ENCODE measurements around the gene DOCK7.

DOCK7 gene

DNA sequence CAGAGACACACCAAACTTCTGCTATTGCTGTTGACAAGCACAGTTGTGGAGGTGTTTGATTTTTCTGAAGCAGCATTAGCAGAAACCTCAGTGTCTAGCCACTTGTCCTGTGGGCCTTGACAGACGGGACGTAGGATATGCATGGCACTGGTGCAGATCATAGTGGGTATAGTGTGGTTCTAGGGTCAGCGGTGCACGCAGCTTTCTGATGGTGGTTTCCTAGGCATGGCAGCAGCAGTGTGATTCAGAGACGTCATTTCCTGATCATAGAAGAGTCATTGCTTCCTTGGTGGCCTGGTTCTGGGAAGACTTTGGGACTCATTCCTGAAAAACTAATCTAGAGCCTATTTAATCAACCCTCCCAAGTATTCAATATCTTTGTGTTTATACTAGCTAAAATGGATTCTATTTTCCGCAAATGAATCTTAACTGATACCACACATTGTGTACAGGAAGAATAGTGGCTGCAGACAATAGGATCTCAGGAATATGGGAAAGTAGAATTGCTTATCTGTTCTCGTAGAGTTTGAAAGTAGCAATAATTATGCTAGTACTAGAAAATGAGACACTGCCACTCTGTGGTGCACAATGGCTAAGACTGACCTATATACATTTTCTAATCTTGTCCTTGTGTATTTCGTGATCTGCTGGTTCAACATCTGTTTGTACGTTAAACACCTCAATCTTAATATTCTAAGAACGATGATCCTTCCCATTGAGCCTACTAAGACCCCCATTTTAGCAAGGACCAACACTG is 254.1 kb downstream of the DOCK7 start:
- TF ChIP-seq, protein P1, sequence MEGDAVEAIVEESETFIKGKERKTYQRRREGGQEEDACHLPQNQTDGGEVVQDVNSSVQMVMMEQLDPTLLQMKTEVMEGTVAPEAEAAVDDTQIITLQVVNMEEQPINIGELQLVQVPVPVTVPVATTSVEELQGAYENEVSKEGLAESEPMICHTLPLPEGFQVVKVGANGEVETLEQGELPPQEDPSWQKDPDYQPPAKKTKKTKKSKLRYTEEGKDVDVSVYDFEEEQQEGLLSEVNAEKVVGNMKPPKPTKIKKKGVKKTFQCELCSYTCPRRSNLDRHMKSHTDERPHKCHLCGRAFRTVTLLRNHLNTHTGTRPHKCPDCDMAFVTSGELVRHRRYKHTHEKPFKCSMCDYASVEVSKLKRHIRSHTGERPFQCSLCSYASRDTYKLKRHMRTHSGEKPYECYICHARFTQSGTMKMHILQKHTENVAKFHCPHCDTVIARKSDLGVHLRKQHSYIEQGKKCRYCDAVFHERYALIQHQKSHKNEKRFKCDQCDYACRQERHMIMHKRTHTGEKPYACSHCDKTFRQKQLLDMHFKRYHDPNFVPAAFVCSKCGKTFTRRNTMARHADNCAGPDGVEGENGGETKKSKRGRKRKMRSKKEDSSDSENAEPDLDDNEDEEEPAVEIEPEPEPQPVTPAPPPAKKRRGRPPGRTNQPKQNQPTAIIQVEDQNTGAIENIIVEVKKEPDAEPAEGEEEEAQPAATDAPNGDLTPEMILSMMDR (conservative IDR thresholded peaks at IDR 0.05) = no peak; the same call in 1 of the 2 replicates
- TF ChIP-seq ZFX (IDR thresholded peaks at IDR 0.05) = no peak
- no peak overlapping the region for H3K27ac ChIP-seq

DNA sequence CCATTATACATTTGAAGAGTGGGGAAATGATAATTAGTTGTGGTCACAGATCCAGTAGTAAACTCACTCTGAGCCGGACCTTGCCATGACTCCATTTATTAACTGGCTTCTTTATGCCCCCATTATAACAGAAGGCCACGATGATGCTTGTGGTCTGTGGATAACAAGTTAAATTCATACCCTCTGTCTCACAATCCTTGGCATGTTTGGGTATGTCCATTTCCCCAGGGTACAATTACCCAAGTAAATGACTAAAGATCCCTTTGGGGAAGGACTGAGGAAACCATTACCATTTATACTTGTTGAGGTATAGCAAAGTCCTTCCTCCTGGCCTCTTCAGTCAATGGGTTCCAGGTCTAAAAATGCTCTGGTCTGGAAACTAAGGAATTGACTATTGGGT is 258.6 kb downstream of the DOCK7 start:
- H3K27ac ChIP-seq = no peak overlapping the region
- TF ChIP-seq ZFX (IDR thresholded peaks at IDR 0.05) = no peak
- TF ChIP-seq, protein P1 (conservative IDR thresholded peaks at IDR 0.05) = no peak

DNA sequence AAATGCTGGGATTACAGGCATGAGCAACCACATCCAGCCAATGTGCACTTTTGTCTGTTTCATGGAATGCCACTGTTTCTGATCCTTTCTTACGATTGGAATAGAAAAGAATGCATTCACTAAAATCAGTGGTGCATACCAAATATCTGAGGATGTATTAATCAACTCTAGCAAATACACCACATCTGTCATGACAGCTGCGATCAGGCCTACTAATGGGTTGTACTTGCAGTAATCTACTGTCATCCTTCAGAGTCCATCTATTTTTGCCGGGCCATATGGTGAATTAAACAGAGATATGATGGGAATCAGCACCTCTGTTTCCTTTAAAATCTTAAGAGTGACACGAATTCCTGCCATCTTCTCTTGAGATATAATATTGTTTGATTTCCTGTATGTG is 259.8 kb downstream of the DOCK7 start:
- no peak overlapping the region for H3K27ac ChIP-seq
- TF ChIP-seq ZFX (IDR thresholded peaks at IDR 0.05) = no peak
- TF ChIP-seq, protein P1 (conservative IDR thresholded peaks at IDR 0.05) = no peak

DNA sequence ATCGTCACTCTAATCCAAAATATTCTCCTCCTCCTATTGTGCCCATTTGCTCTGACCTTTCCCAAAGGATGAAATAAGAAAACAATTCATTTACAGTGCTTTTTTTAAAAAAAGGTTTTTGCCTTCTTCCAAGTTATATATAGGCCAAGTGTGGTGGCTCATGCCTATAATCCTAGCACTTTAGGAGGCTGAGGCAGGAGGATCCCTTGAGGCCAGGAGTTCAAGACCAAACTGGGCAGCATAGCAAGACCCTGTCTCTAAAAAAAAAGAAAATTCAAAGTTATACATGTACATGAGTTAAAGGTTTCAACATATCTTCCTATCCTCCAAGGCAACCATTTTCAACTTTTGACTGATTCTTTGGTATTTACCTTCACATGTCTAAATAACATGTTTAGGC is 261.4 kb downstream of the DOCK7 start:
- H3K27ac ChIP-seq = no peak overlapping the region
- TF ChIP-seq, protein P1 (conservative IDR thresholded peaks at IDR 0.05) = no peak
- TF ChIP-seq ZFX (IDR thresholded peaks at IDR 0.05) = no peak

DNA sequence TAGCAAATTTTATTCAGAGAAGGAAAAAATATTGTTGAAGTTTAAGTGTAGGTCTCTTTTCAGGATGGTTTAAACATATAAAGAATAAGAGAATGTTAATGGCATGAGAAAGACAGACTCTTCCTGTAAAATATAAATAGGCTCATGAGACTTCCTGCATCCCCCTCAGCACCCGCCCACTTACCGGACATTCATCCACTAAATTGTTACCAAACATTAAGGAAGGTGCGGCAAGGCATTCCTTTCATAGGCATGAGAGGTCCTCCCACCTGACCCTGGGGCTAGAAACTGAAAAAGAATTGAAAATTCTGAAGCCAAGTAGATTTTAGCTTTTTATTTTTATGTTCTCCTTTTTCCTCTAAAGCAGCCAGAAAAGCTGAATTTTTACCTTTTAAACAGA is 261.9 kb downstream of the DOCK7 start:
- no peak for TF ChIP-seq ZFX (IDR thresholded peaks at IDR 0.05)
- TF ChIP-seq, protein P1 (conservative IDR thresholded peaks at IDR 0.05) = no peak
- no peak overlapping the region for H3K27ac ChIP-seq

DNA sequence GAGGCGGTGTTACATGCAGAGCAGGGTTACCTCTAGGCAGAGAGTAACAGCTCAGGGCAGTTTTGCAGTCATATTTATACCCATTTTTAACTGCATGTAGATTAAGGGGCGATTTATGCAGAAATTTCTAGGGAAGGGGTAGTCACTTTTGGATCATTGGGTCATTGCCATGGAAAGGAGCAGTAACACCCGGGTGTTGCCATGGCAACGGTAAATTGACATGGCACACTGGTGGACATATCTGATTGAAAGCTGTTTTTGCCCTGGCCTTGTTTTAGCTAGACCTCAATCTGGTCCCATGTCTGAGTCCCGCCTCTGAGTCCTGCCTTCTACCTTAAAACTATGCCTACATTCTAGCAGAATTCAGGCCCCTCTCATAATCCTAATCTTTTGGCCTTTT is 263.1 kb downstream of the DOCK7 start:
- TF ChIP-seq ZFX (IDR thresholded peaks at IDR 0.05) = no peak
- TF ChIP-seq, protein P1 (conservative IDR thresholded peaks at IDR 0.05) = no peak

DNA sequence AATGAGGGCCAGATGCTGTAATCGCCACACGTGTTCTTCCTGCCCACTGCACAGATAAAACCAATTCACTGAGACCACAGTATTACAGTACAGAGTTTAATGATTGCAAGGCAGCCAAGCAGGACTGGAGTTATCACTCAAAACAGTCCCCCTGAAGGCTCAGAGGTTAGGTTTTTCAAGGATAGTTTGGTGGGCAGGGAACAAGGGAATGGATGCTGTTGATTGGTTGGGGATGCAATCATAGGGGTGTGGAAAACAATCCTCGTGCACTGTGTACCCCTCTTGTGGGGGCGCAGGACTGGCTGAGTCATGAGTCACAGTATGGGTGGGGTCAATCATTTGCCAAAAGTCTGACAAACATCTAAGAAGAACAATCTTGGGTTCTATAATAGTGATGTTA is 263.8 kb downstream of the DOCK7 start:
- TF ChIP-seq ZFX (IDR thresholded peaks at IDR 0.05) = no peak
- TF ChIP-seq, protein P1 (conservative IDR thresholded peaks at IDR 0.05) = no peak
- H3K27ac ChIP-seq = no peak overlapping the region

More for the DNA sequence above, 263.1 kb downstream of the DOCK7 start:
- H3K27ac ChIP-seq = no peak overlapping the region
